ENCODE results near the gene CEACAM5. TPM values are rescaled to one million over a fixed set of nuclear protein-coding genes. Genes with fewer than 3 reads are reported as not detected.
"Not testable (repeated sequence)": the region's sequence is repeated elsewhere in the genome, so short reads cannot be mapped to it uniquely, and the experiment has no call there.

CEACAM5 gene
- total RNA-seq, 4 donors from 2014 or later = 4.1 to 19.6 (median 14.0) TPM

- 81% methylated on average over 9 of the region's 9 CpGs for WGBS
- no peak for DNase-seq (ENCODE audit: low spot score in 2 of 2)
- TF ChIP-seq CTCF (IDR thresholded peaks at IDR 0.05) (no peak), EP300 (IDR thresholded peaks at IDR 0.05) (no peak), POLR2A (IDR thresholded peaks at IDR 0.05) (no peak), POLR2AphosphoS5 (IDR thresholded peaks at IDR 0.05) (no peak)
- Histone ChIP-seq H3K4me1 (no peaks in the 10 kb centered on the region), H3K9me3 (no peaks in the 10 kb centered on the region), H3K4me3 (no peak overlapping the region), H3K27me3 (peaks cover 47% of the 10 kb centered on the region), H3K27ac (no peak overlapping the region), H3K36me3 (no peaks in the 10 kb centered on the region)
Observed at GRCh38 chr19:41758846-41759245, 50.4 kb downstream of the CEACAM5 start.

DNA sequence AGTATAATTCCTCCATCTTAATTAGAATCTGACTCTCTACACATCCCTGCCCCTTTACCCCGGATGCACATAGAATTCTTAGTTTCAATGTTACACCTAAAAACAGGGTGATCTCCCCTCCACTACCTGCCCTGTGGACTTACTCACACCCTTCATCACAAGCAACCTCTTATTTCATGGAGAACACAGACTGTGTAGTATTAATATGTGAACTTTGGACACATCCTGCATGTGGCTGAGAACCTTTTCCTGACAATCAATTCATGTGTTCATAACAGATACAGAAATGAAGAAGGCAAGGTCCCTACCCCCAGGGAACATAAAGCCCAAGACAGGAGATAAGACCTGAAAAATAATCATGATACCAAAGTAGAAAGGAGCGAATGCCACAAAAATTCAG, 58.7 kb downstream of the CEACAM5 start:
- no peak for TF ChIP-seq CTCF (IDR thresholded peaks at IDR 0.05)
- TF ChIP-seq POLR2AphosphoS5 (IDR thresholded peaks at IDR 0.05) = no peak
- no peak for TF ChIP-seq EP300 (IDR thresholded peaks at IDR 0.05)
- TF ChIP-seq POLR2A (IDR thresholded peaks at IDR 0.05) = no peak
- no peak overlapping the region for H3K27ac ChIP-seq
- H3K9me3 ChIP-seq = no peaks in the 10 kb centered on the region
- 82% methylated on average over 2 of the region's 2 CpGs for WGBS
- H3K36me3 ChIP-seq = no peaks in the 10 kb centered on the region
- no peak for DNase-seq (ENCODE audit: low spot score in 2 of 2)
- no peak overlapping the region for H3K4me3 ChIP-seq
- H3K4me1 ChIP-seq = no peaks in the 10 kb centered on the region
- H3K27me3 ChIP-seq = peaks cover 22% of the 10 kb centered on the region

DNA sequence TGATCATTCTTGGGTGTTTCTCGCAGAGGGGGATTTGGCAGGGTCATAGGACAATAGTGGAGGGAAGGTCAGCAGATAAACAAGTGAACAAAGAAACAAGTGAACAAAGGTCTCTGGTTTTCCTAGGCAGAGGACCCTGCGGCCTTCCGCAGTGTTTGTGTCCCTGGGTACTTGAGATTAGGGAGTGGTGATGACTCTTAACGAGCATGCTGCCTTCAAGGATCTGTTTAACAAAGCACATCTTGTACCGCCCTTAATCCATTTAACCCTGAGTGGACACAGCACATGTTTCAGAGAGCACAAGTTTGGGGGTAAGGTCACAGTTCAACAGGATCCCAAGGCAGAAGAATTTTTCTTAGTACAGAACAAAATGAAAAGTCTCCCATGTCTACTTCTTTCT, 59.7 kb downstream of the CEACAM5 start:
- not testable (repeated sequence) for H3K4me3 ChIP-seq; H3K36me3 ChIP-seq; H3K27ac ChIP-seq; H3K4me1 ChIP-seq; DNase-seq (ENCODE audit: low spot score in 2 of 2); H3K9me3 ChIP-seq
- H3K27me3 ChIP-seq = peaks cover 13% of the 10 kb centered on the region
- WGBS = 82% methylated on average over 4 of the region's 5 CpGs

- Histone ChIP-seq H3K9me3 (no peaks in the 10 kb centered on the region), H3K36me3 (no peaks in the 10 kb centered on the region), H3K27ac (no peak overlapping the region), H3K4me1 (no peaks in the 10 kb centered on the region), H3K4me3 (no peak overlapping the region), H3K27me3 (peaks cover 9% of the 10 kb centered on the region)
- WGBS = 92% methylated on average over 4 of the region's 4 CpGs
- no peak for TF ChIP-seq POLR2A (IDR thresholded peaks at IDR 0.05)
- TF ChIP-seq POLR2AphosphoS5 (IDR thresholded peaks at IDR 0.05) = no peak
- TF ChIP-seq EP300 (IDR thresholded peaks at IDR 0.05) = no peak
- no peak for TF ChIP-seq CTCF (IDR thresholded peaks at IDR 0.05)
- no peak for DNase-seq (ENCODE audit: low spot score in 2 of 2)
Observed at GRCh38 chr19:41769608-41770007, 61.2 kb downstream of the CEACAM5 start.

DNA sequence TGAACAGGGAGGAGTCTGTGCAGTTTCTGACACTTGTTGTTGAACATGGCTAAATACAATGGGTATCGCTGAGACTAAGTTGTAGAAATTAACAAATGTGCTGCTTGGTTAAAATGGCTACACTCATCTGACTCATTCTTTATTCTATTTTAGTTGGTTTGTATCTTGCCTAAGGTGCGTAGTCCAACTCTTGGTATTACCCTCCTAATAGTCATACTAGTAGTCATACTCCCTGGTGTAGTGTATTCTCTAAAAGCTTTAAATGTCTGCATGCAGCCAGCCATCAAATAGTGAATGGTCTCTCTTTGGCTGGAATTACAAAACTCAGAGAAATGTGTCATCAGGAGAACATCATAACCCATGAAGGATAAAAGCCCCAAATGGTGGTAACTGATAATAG, 63.0 kb downstream of the CEACAM5 start:
- Histone ChIP-seq H3K9me3 (no peaks in the 10 kb centered on the region), H3K4me1 (peaks cover 4% of the 10 kb centered on the region), H3K27me3 (peaks cover 4% of the 10 kb centered on the region), H3K27ac (no peak overlapping the region), H3K36me3 (no peaks in the 10 kb centered on the region), H3K4me3 (no peak overlapping the region)
- 89% methylated on average over 2 of the region's 2 CpGs for WGBS
- no peak for DNase-seq (ENCODE audit: low spot score in 2 of 2)
- TF ChIP-seq CTCF (IDR thresholded peaks at IDR 0.05) (no peak), POLR2A (IDR thresholded peaks at IDR 0.05) (no peak), EP300 (IDR thresholded peaks at IDR 0.05) (no peak), POLR2AphosphoS5 (IDR thresholded peaks at IDR 0.05) (no peak)

GRCh38 chr19:41774515-41774980, 66.1 kb downstream of the CEACAM5 start:
- TF ChIP-seq POLR2AphosphoS5 (IDR thresholded peaks at IDR 0.05) = no peak
- no peak for TF ChIP-seq POLR2A (IDR thresholded peaks at IDR 0.05)
- no peak for TF ChIP-seq EP300 (IDR thresholded peaks at IDR 0.05)
- no peak for TF ChIP-seq CTCF (IDR thresholded peaks at IDR 0.05)

More at GRCh38 chr19:41774515-41774980, 66.1 kb downstream of the CEACAM5 start:
- Histone ChIP-seq H3K9me3 (no peaks in the 10 kb centered on the region), H3K4me3 (no peak overlapping the region), H3K4me1 (peaks cover 6% of the 10 kb centered on the region), H3K36me3 (no peaks in the 10 kb centered on the region), H3K27ac (peak overlapping the region; percentile 70), H3K27me3 (peaks cover 10% of the 10 kb centered on the region)
- WGBS = 48% methylated on average over 6 of the region's 6 CpGs
- no peak for DNase-seq (ENCODE audit: low spot score in 2 of 2)
